MM.1S (cell line): ENCODE measurements around the gene TDRD5.

Source experiments
- DNase-seq: peaks from one replicate; pipeline ENCODE4 v3.0.0-alpha.2; 2015
- H2AFZ ChIP-seq: fragments of 300-600 bp; sonication (generic); 2 replicates; pipeline ENCODE4 v1.6.0; 2016; ENCODE audit warnings: antibody characterized with exemption, low read length
- H3F3A ChIP-seq: fragments of 300-600 bp; sonication (generic); 2 replicates; pipeline ENCODE4 v1.6.1; 2016; ENCODE audit warnings: mild to moderate bottlenecking, antibody characterized with exemption, low read length, moderate library complexity, mixed read lengths; ENCODE audit not compliant: insufficient read depth
- H3K27ac ChIP-seq: fragments of 300-600 bp; sonication (generic); 2 replicates; pipeline ENCODE4 v1.5.1; 2016; ENCODE audit warnings: mild to moderate bottlenecking, low read length
- H3K27me3 ChIP-seq: fragments of 300-600 bp; sonication (generic); replicated peaks from 2 replicates; pipeline ENCODE4 v1.6.0; 2016; ENCODE audit warnings: low read length; ENCODE audit not compliant: insufficient read depth
- H3K36me3 ChIP-seq: fragments of 300-600 bp; sonication (generic); replicated peaks from 2 replicates; pipeline ENCODE4 v1.6.1; 2016; ENCODE audit warnings: mild to moderate bottlenecking, low read length, mixed read lengths; ENCODE audit not compliant: insufficient read depth
- H3K4me1 ChIP-seq: fragments of 300-600 bp; sonication (generic); 2 replicates; pipeline ENCODE4 v1.6.1; 2016; ENCODE audit warnings: low read length, mixed read lengths
- H3K4me2 ChIP-seq: fragments of 300-600 bp; sonication (generic); 2 replicates; pipeline ENCODE4 v1.6.0; 2016; ENCODE audit warnings: low read depth, low read length
- H3K4me3 ChIP-seq: fragments of 300-600 bp; sonication (generic); 2 replicates; pipeline ENCODE4 v1.5.1; 2016; ENCODE audit warnings: low read length, mixed read lengths
- H3K79me2 ChIP-seq: fragments of 300-600 bp; sonication (generic); 2 replicates; pipeline ENCODE4 v1.6.1; 2016; ENCODE audit warnings: mixed run types, low read length, mixed read lengths
- H3K9ac ChIP-seq: fragments of 300-600 bp; sonication (generic); 2 replicates; pipeline ENCODE4 v1.6.1; 2016; ENCODE audit warnings: low read length, mixed read lengths
- H3K9me2 ChIP-seq: fragments of 300-600 bp; sonication (generic); replicated peaks from 2 replicates; pipeline ENCODE4 v1.6.1; 2016; ENCODE audit warnings: mild to moderate bottlenecking, low read length, mixed read lengths; ENCODE audit not compliant: insufficient read depth
- H3K9me3 ChIP-seq: fragments of 300-600 bp; sonication (generic); replicated peaks from 2 replicates; pipeline ENCODE4 v1.6.1; 2016; ENCODE audit warnings: mild to moderate bottlenecking, low read length, mixed read lengths; ENCODE audit not compliant: insufficient read depth
- H4K20me1 ChIP-seq: fragments of 300-600 bp; sonication (generic); 2 replicates; pipeline ENCODE4 v1.6.1; 2016; ENCODE audit warnings: mild to moderate bottlenecking, low read length, moderate library complexity, mixed read lengths; ENCODE audit not compliant: insufficient read depth
- EZH2 ChIP-seq: fragments of 300-600 bp; sonication (generic); optimal IDR thresholded peaks from 2 replicates; pipeline ENCODE3; 2017; ENCODE audit warnings: low read depth, mild to moderate bottlenecking, antibody characterized with exemption, low read length, mixed read lengths
- EZH2phosphoT487 ChIP-seq: fragments of 300-600 bp; sonication (generic); IDR thresholded peaks from 2 replicates; pipeline ENCODE4 v1.6.1; 2018; ENCODE audit warnings: antibody characterized with exemption, low read length
- TF ChIP-seq, protein P1 (sequence below): fragments of 300-600 bp; sonication (generic); IDR thresholded peaks from 2 replicates; pipeline ENCODE4 v1.5.1; 2016; ENCODE audit warnings: antibody characterized with exemption, low read length, mixed read lengths

The TDRD5 gene

DNA sequence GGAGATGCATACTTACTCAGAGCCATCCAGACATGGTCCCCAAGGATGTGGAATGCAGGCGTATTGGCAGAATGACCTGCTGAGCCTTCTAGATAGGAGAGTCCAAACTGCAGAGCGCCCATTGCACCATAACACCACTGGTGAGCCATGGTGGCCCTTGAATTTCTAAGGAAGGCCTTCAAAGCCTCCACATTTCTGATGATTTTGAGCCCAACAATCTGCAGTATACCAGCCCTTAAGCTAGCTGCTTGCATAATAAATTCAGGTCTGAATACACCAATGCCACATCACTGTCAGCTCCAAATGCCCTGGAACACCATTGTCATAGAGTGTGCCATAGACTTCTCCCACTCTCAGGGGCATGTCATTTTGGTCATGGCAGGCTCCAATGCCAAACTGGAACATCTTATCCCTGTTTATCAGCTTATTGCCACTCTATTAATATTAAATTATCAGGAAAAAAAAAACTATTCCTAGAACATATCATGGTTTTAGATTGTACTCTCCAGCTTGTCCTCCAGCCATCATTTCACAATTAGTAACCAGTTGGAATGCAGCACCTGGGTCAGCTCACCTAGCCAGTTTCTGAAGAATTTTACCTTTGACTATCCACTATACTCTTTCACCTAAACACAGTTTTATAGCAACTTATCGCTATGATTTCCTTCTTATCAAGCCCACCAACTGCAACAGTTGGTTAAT, 42.8 kb upstream of the TDRD5 start:
- H3K4me2 ChIP-seq, result no peak overlapping the region
- no peaks in the 10 kb centered on the region for H3F3A ChIP-seq
- H3K27ac ChIP-seq, result no peak overlapping the region
- H3K79me2 ChIP-seq, result no peaks in the 10 kb centered on the region
- H2AFZ ChIP-seq, result no peak overlapping the region
- H3K4me1 ChIP-seq, result no peaks in the 10 kb centered on the region
- H3K27me3 ChIP-seq, result no peaks in the 10 kb centered on the region
- DNase-seq, result no peak
- no peak overlapping the region for H3K9ac ChIP-seq
- no peaks in the 10 kb centered on the region for H3K9me3 ChIP-seq
- H3K9me2 ChIP-seq, result no peaks in the 10 kb centered on the region
- H3K36me3 ChIP-seq, result no peaks in the 10 kb centered on the region
- no peak overlapping the region for H3K4me3 ChIP-seq
- TF ChIP-seq, protein P1, sequence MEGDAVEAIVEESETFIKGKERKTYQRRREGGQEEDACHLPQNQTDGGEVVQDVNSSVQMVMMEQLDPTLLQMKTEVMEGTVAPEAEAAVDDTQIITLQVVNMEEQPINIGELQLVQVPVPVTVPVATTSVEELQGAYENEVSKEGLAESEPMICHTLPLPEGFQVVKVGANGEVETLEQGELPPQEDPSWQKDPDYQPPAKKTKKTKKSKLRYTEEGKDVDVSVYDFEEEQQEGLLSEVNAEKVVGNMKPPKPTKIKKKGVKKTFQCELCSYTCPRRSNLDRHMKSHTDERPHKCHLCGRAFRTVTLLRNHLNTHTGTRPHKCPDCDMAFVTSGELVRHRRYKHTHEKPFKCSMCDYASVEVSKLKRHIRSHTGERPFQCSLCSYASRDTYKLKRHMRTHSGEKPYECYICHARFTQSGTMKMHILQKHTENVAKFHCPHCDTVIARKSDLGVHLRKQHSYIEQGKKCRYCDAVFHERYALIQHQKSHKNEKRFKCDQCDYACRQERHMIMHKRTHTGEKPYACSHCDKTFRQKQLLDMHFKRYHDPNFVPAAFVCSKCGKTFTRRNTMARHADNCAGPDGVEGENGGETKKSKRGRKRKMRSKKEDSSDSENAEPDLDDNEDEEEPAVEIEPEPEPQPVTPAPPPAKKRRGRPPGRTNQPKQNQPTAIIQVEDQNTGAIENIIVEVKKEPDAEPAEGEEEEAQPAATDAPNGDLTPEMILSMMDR, result no peak
- TF ChIP-seq EZH2phosphoT487, result no peak
- TF ChIP-seq EZH2, result no peak
- H4K20me1 ChIP-seq, result no peaks in the 10 kb centered on the region

GRCh38 chr1:179549368-179549700, 42.3 kb upstream of the TDRD5 start:
- no peak overlapping the region for H3K9ac ChIP-seq
- no peaks in the 10 kb centered on the region for H3K79me2 ChIP-seq
- no peak overlapping the region for H2AFZ ChIP-seq
- no peak overlapping the region for H3K27ac ChIP-seq
- H3F3A ChIP-seq, result no peaks in the 10 kb centered on the region
- H3K4me2 ChIP-seq, result no peak overlapping the region
- no peaks in the 10 kb centered on the region for H3K36me3 ChIP-seq
- H3K4me1 ChIP-seq, result no peaks in the 10 kb centered on the region
- no peaks in the 10 kb centered on the region for H3K9me3 ChIP-seq
- H4K20me1 ChIP-seq, result no peaks in the 10 kb centered on the region
- DNase-seq, result no peak
- no peak for TF ChIP-seq EZH2
- TF ChIP-seq EZH2phosphoT487, result no peak
- TF ChIP-seq, protein P1, result no peak
- no peaks in the 10 kb centered on the region for H3K27me3 ChIP-seq
- H3K4me3 ChIP-seq, result no peak overlapping the region
- H3K9me2 ChIP-seq, result no peaks in the 10 kb centered on the region

DNA sequence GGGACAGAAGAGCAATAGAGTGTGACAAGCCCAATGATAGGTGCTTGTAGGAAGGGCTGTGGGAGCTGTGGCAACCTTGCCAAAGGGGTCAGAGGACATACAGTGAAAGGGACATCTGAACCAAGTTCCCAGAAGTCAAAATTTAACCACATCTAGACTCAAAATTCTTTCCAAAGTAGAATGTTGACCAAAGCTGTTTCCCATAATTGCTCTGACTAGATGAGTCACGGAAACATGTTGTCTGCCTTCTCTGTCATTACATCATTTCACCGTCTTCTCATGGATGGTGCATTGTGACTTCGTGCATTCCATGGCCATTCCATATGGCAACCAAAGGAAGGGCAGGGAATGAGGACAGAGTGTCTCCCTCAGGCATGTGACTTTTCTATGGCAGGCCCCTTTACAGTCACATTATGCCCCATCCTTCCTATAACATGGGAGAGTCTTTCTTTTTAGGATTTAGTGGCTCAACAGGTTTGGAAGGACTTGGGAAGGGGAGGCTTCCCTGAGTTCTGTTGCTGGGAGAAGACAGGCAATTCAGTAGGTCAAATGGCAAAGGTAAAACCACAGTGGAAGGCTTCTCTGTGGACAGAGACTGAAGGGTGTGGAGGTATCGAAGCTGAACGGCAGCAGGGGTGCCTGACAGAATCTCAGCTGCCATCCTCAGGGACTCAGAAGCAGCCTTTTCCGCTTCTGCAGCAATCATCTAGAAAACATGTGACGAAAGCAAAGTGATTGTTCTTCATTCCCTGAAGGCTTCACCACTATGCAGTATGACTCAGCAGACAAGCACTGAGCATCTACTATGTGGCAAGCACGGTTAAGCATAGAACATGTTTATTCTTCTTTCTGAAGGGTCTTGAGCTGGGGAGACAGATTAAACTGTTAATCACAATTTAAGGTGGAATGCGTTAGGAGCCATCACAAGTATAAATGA, 40.6 kb upstream of the TDRD5 start:
- TF ChIP-seq, protein P1, result no peak
- TF ChIP-seq EZH2phosphoT487, result no peak
- TF ChIP-seq EZH2, result no peak

More for the DNA sequence above, 40.6 kb upstream of the TDRD5 start:
- no peak overlapping the region for H2AFZ ChIP-seq
- H3K4me1 ChIP-seq, result no peaks in the 10 kb centered on the region
- no peaks in the 10 kb centered on the region for H4K20me1 ChIP-seq
- no peaks in the 10 kb centered on the region for H3F3A ChIP-seq
- no peaks in the 10 kb centered on the region for H3K9me3 ChIP-seq
- H3K27ac ChIP-seq, result no peak overlapping the region
- no peaks in the 10 kb centered on the region for H3K9me2 ChIP-seq
- H3K79me2 ChIP-seq, result no peaks in the 10 kb centered on the region
- H3K9ac ChIP-seq, result no peak overlapping the region
- no peaks in the 10 kb centered on the region for H3K36me3 ChIP-seq
- no peak for DNase-seq
- H3K4me2 ChIP-seq, result no peak overlapping the region
- H3K27me3 ChIP-seq, result no peaks in the 10 kb centered on the region
- H3K4me3 ChIP-seq, result no peak overlapping the region
